ENCODE measurements around the gene C14orf39. TPM values are rescaled to one million over a fixed set of nuclear protein-coding genes. Genes with fewer than 3 reads are reported as not detected.

C14orf39 gene
- total and polyA plus RNA-seq, 11 donors = not detected

GRCh38 chr14:60490270-60490669 lies 4.4 kb upstream of the C14orf39 start:
- ATAC-seq = no peak
- no peak overlapping the region for H3K4me3 ChIP-seq
- intact Hi-C loops (cut with DNase I) = no loop called here

GRCh38 chr14:60488175-60488574 lies 2.3 kb upstream of the C14orf39 start:
- no peaks in the 10 kb centered on the region for H3K9me3 ChIP-seq
- intact Hi-C loops (cut with DNase I) = loop anchor here in 1 of 10 donors (10.0 kb wide), 1 partner anchor 423 kb away; no protein-coding TSS in a partner anchor
- no peak for DNase-seq
- TF ChIP-seq POLR2A (IDR thresholded peaks at IDR 0.05) (no peak), CTCF (IDR thresholded peaks at IDR 0.05) (peak in 5 of 12 donors; percentile 11 to 26 (median 16))
- no peaks in the 10 kb centered on the region for H3K36me3 ChIP-seq
- H3K27ac ChIP-seq = no peak overlapping the region
- H3K4me1 ChIP-seq = peaks cover 0 to 11% (median 0%) of the 10 kb centered on the region in 12 donors
- no peak overlapping the region for H3K4me3 ChIP-seq
- no peak for ATAC-seq
- H3K27me3 ChIP-seq = peaks cover 13 to 96% (median 42%) of the 10 kb centered on the region in 9 donors

More at GRCh38 chr14:60490270-60490669, 4.4 kb upstream of the C14orf39 start:
- H3K27me3 ChIP-seq = peaks cover 9 to 94% (median 33%) of the 10 kb centered on the region in 9 donors
- H3K36me3 ChIP-seq = no peaks in the 10 kb centered on the region
- 86 to 94% (median 89%) methylated on average over 3 of the region's 3 CpGs for WGBS, 4 donors
- peaks cover 0 to 9% (median 0%) of the 10 kb centered on the region in 12 donors for H3K4me1 ChIP-seq
- DNase-seq = no peak
- no peak overlapping the region for H3K27ac ChIP-seq
- H3K9me3 ChIP-seq = no peaks in the 10 kb centered on the region
- TF ChIP-seq POLR2A (IDR thresholded peaks at IDR 0.05) = no peak
- TF ChIP-seq CTCF (IDR thresholded peaks at IDR 0.05) = no peak

GRCh38 chr14:60487211-60487610 lies 1.3 kb upstream of the C14orf39 start:
- Histone ChIP-seq H3K27me3 (peaks cover 13 to 95% (median 42%) of the 10 kb centered on the region in 9 donors), H3K4me1 (peaks cover 0 to 11% (median 0%) of the 10 kb centered on the region in 12 donors), H3K9me3 (no peaks in the 10 kb centered on the region), H3K36me3 (no peaks in the 10 kb centered on the region), H3K27ac (no peak overlapping the region), H3K4me3 (no peak overlapping the region)
- TF ChIP-seq CTCF (IDR thresholded peaks at IDR 0.05) (no peak), POLR2A (IDR thresholded peaks at IDR 0.05) (no peak)
- WGBS, 4 donors = 24 to 37% (median 28%) methylated on average over 2 of the region's 2 CpGs
- ATAC-seq = no peak
- intact Hi-C loops (cut with DNase I) = loop anchor here in 1 of 10 donors (10.0 kb wide), 1 partner anchor 422 kb away; no protein-coding TSS in a partner anchor
- no peak for DNase-seq

DNA sequence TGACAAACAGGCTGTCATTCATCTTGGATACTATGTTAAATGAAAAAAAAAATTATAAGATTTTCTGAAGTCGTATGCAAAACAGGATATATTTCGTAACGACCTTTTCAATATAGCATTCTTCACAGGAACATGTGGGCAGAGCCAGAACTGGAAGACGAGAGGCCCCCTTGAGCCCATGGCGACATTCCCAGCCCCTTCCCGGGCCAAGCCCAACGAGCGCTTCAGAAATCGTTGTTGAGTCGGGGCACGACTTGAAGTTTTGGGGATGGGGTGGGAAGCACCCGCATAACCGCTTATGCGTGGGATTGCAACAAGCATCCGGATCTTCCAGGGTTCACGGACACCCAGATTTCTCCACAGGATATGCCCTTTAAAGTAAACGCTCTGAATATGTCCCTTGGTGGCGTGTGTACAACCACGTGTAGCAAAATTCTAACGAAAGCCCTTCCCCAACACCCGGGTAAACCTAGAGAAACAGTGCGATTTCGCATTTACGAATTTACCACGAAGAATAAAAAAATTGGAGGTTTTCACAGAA lies 736 bp downstream of the C14orf39 start:
- TF ChIP-seq CTCF (IDR thresholded peaks at IDR 0.05) = no peak
- TF ChIP-seq POLR2A (IDR thresholded peaks at IDR 0.05) = no peak
- H3K27me3 ChIP-seq = peaks cover 13 to 79% (median 35%) of the 10 kb centered on the region in 9 donors
- H3K36me3 ChIP-seq = no peaks in the 10 kb centered on the region
- peaks cover 0 to 8% (median 3%) of the 10 kb centered on the region in 12 donors for H3K9me3 ChIP-seq
- H3K27ac ChIP-seq = no peak overlapping the region
- peaks cover 0 to 11% (median 0%) of the 10 kb centered on the region in 12 donors for H3K4me1 ChIP-seq
- WGBS, 4 donors = 4 to 6% (median 5%) methylated on average over 25 of the region's 25 CpGs
- DNase-seq (no peak), ATAC-seq (no peak)
- peak overlapping the region in 2 of 12 donors; percentile 5 to 24 for H3K4me3 ChIP-seq
- intact Hi-C loops (cut with DNase I) = loop anchor here in 1 of 10 donors (10.0 kb wide), 1 partner anchor 420 kb away; no protein-coding TSS in a partner anchor
